Gastrocnemius medialis (tissue), 4 donors: ENCODE results near the gene CHD6.

Experiments used
- POLR2A ChIP-seq, 2 donors: fragments of 450-650 bp; IDR thresholded peaks; one replicate each; pipeline ENCODE4 v1.6.1; 2017; ENCODE audit warnings: antibody characterized with exemption in 2 of 2, mild to moderate bottlenecking in 2 of 2, moderate library complexity in 2 of 2
- TF ChIP-seq, protein P1 (sequence below), 5 experiments: fragments of 450-650 bp in 3 of 5; fragments of 200-600 bp in 2 of 5; sonication (generic) in 2 of 5; IDR thresholded peaks in 4 of 5; conservative IDR thresholded peaks in 1 of 5; 1 replicate in 4 of 5; 2 replicates in 1 of 5; pipeline ENCODE4 v1.5.1; 2016 to 2019; ENCODE audit warnings: antibody characterized with exemption in 5 of 5, mild to moderate bottlenecking in 3 of 5, moderate library complexity in 3 of 5

DNA sequence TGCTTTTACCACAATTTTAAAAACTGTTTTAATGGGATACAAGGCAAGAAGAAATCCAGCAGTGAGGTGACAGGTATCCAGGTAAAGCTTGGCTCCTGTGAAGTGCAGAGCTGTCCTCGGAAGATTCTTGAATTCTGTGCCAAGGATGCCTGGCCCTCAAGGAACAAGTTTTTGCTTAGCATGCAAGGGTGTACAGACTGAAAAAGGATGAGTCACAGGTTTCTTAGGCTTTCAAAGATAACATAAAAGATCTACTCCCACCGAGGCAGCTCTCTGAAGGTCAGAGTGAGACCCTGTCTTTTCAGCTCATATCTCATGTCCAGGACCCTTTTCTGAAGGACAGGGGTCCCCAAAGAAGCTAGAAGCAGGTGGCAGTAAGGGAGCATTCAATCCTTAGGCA is 83.3 kb downstream of the CHD6 start:
- TF ChIP-seq, protein P1, sequence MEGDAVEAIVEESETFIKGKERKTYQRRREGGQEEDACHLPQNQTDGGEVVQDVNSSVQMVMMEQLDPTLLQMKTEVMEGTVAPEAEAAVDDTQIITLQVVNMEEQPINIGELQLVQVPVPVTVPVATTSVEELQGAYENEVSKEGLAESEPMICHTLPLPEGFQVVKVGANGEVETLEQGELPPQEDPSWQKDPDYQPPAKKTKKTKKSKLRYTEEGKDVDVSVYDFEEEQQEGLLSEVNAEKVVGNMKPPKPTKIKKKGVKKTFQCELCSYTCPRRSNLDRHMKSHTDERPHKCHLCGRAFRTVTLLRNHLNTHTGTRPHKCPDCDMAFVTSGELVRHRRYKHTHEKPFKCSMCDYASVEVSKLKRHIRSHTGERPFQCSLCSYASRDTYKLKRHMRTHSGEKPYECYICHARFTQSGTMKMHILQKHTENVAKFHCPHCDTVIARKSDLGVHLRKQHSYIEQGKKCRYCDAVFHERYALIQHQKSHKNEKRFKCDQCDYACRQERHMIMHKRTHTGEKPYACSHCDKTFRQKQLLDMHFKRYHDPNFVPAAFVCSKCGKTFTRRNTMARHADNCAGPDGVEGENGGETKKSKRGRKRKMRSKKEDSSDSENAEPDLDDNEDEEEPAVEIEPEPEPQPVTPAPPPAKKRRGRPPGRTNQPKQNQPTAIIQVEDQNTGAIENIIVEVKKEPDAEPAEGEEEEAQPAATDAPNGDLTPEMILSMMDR (IDR thresholded peaks at IDR 0.05 in 4 of 5, conservative IDR thresholded peaks at IDR 0.05 in 1 of 5) = no peak
- TF ChIP-seq POLR2A (IDR thresholded peaks at IDR 0.05) = no peak
